GM12878 (cell line): ENCODE results near the gene CMC4. TPM values are rescaled to one million over a fixed set of nuclear protein-coding genes. Genes with fewer than 3 reads are reported as not detected.

Experiments
- ATAC-seq: fragments of 200-7000 bp; cut with Tn5 transposase; 3 replicates; pipeline ENCODE4 v1.9.1; 2020; ENCODE audit warnings: mild to moderate bottlenecking, moderate library complexity
- BruUV-seq: library from RNA; stranded (reverse); fragments of 400-500 nt; replicated peaks from 2 replicates; lab custom pipeline; 2021; lab: Mats Ljungman, UMichigan
- CTCF ChIA-PET: fragments of 300-600 bp; sonication (Branson Sonifier 250); formaldehyde crosslinking; extraction: SDS; loops from one replicate; lab custom pipeline; 2021; ENCODE audit warnings: inconsistent platforms; lab: Yijun Ruan, JAX
- POLR2A ChIA-PET: fragments of 350-600 bp; formaldehyde crosslinking; extraction: SDS; loops from one replicate; lab custom pipeline; 2021; ENCODE audit warnings: inconsistent platforms; lab: Charles Lee
- RAD21 ChIA-PET: fragments of 300-600 bp; sonication (Branson Sonifier 250); formaldehyde crosslinking; loops from one replicate; lab custom pipeline; 2023; ENCODE audit warnings: antibody characterized with exemption; ENCODE audit not compliant: unreplicated experiment; lab: Charles Lee
- SMC1A ChIA-PET: fragments of 300-600 bp; sonication (Branson Sonifier 250); formaldehyde crosslinking; loops from one replicate; lab custom pipeline; 2023; ENCODE audit not compliant: unreplicated experiment, uncharacterized antibody; lab: Charles Lee
- DNase-seq: peaks from one replicate; pipeline ENCODE4 v3.0.0-alpha.2; 2011; ENCODE audit warnings: low read depth, low spot score
- FAIRE-seq: peaks from 3 replicates; lab custom pipeline; 2011; peaks lifted over from hg19 to GRCh38; lab: Jason Lieb, UNC
- H2AFZ ChIP-seq: 2 replicates; pipeline ENCODE4 v1.6.0; 2011; ENCODE audit warnings: low read depth, low read length, control low read depth; ENCODE audit not compliant: control insufficient read depth
- H3K27ac ChIP-seq: 2 replicates; pipeline ENCODE4 v1.5.1; 2011; ENCODE audit warnings: control low read depth; ENCODE audit not compliant: control insufficient read depth, insufficient read depth
- H3K27me3 ChIP-seq, 2 experiments: replicated peaks in 1 of 2; 2 replicates each; pipeline versions ENCODE4 v1.6.0 to v1.6.1; 2011; ENCODE audit warnings: low read length in 1 of 2; ENCODE audit not compliant: control insufficient read depth in 2 of 2, insufficient read depth in 2 of 2
- H3K36me3 ChIP-seq, 2 experiments: 2 replicates each; pipeline ENCODE4 v1.5.1; 2011; ENCODE audit warnings: low read length in 1 of 2; ENCODE audit not compliant: control insufficient read depth in 2 of 2, insufficient read depth in 2 of 2
- H3K4me1 ChIP-seq: 2 replicates; pipeline ENCODE4 v1.6.1; 2011; ENCODE audit warnings: mild to moderate bottlenecking, low read length, moderate library complexity, mixed read lengths; ENCODE audit not compliant: control insufficient read depth, insufficient read depth
- H3K4me2 ChIP-seq: 2 replicates; pipeline ENCODE4 v1.6.0; 2011; ENCODE audit warnings: control low read depth; ENCODE audit not compliant: control insufficient read depth, insufficient read depth
- H3K4me3 ChIP-seq: fragments of 200-600 bp; sonication (generic); 2 replicates; pipeline ENCODE4 v1.5.1; 2016
- H3K79me2 ChIP-seq: 2 replicates; pipeline ENCODE4 v1.6.0; 2011; ENCODE audit warnings: low read length; ENCODE audit not compliant: control insufficient read depth, insufficient read depth
- H3K9ac ChIP-seq: 2 replicates; pipeline ENCODE4 v1.8.0; 2011; ENCODE audit warnings: low read length, control low read depth, mixed read lengths; ENCODE audit not compliant: control insufficient read depth, insufficient read depth
- H3K9me3 ChIP-seq: replicated peaks from 3 replicates; pipeline ENCODE4 v1.5.1; 2011; ENCODE audit warnings: mild to moderate bottlenecking, low read length; ENCODE audit not compliant: control insufficient read depth, insufficient read depth
- H4K20me1 ChIP-seq: 2 replicates; pipeline ENCODE4 v1.6.0; 2011; ENCODE audit not compliant: control insufficient read depth, insufficient read depth
- ATF3 ChIP-seq: IDR thresholded peaks from 2 replicates; pipeline ENCODE4 v1.6.1; 2011; ENCODE audit warnings: low read depth, mild to moderate bottlenecking, low read length, moderate library complexity, borderline replicate concordance; ENCODE audit errors: extremely low read depth
- BHLHE40 ChIP-seq, 2 experiments: fragments of 450-650 bp in 1 of 2; IDR thresholded peaks; 2 replicates each; pipeline ENCODE4 v1.6.1; 2011 to 2017; ENCODE audit warnings: low read depth in 2 of 2, borderline replicate concordance in 1 of 2, improper control_type of control experiment in 1 of 2, low read length in 1 of 2, mild to moderate bottlenecking in 1 of 2
- BMI1 ChIP-seq: fragments of 450-650 bp; IDR thresholded peaks from 2 replicates; pipeline ENCODE4 v1.6.1; 2016; ENCODE audit warnings: mild to moderate bottlenecking, moderate library complexity, borderline replicate concordance
- GATAD2B ChIP-seq: fragments of 450-650 bp; conservative IDR thresholded peaks from 2 replicates; pipeline ENCODE4 v1.6.1; 2017; ENCODE audit warnings: low read depth, mild to moderate bottlenecking, moderate library complexity
- HDGF ChIP-seq: fragments of 450-650 bp; IDR thresholded peaks from 2 replicates; pipeline ENCODE4 v1.6.1; 2016; ENCODE audit warnings: antibody characterized with exemption
- PAX8 ChIP-seq: fragments of 450-650 bp; IDR thresholded peaks from 2 replicates; pipeline ENCODE4 v1.6.1; 2017; ENCODE audit warnings: mild to moderate bottlenecking, moderate library complexity
- POLR2AphosphoS5 ChIP-seq: IDR thresholded peaks from 2 replicates; pipeline ENCODE4 v1.6.1; 2011; ENCODE audit warnings: mild to moderate bottlenecking, low read length, inconsistent platforms
- RUNX3 ChIP-seq: IDR thresholded peaks from 2 replicates; pipeline ENCODE4 v1.6.1; 2012; ENCODE audit warnings: low read length, inconsistent platforms
- SIX5 ChIP-seq: IDR thresholded peaks from 2 replicates; pipeline ENCODE4 v1.6.1; 2011; ENCODE audit warnings: mild to moderate bottlenecking, low read depth, low read length, moderate library complexity; ENCODE audit not compliant: severe bottlenecking
- ZNF384 ChIP-seq: IDR thresholded peaks from 2 replicates; pipeline ENCODE4 v1.6.1; 2012; ENCODE audit warnings: low read depth, mild to moderate bottlenecking, low read length, improper control_type of control experiment, borderline replicate concordance
- whole genome bisulfite sequencing: methylation state at CpG from one replicate; pipeline ENCODE4 v1.1.6; 2016; ENCODE audit warnings: low lambda C conversion rate; ENCODE audit not compliant: insufficient replicate concordance, insufficient coverage; ENCODE audit errors: missing lambda C conversion rate; 5-methylcytosine and 5-hydroxymethylcytosine counted together
- in situ Hi-C: fragments of 300-500 bp; cut with MboI; formaldehyde crosslinking; loops from 9 replicates; pipeline ENCODE4 v1.14.3; 2018; ENCODE audit warnings: mixed read lengths
- intact Hi-C: fragments of 100-400 bp; cut with micrococcal nuclease; formaldehyde crosslinking; loops from one replicate; pipeline ENCODE4 v1.14.2; 2022; ENCODE audit not compliant: unreplicated experiment
- polyA plus RNA-seq, 11 experiments: library from polyadenylated mRNA; depleted of rRNA in 4 of 11; unstranded in 6 of 11; stranded (reverse) in 5 of 11; fragments of >200 nt; fragmentation: Nextera tagmentation in 4 of 11; fragmentation: Illumina TruSeq in 1 of 11; extraction: Ambion mirVana in 4 of 11; extraction: Trizol in 1 of 11; gene quantifications; 1 replicate in 1 of 11; 2 replicates in 10 of 11; pipeline versions ENCODE4 v1.2.1 to v1.2.3, GENCODE V29; 2011 to 2016; ENCODE audit warnings: inconsistent platforms in 2 of 11, missing spikeins in 2 of 11, low read depth in 1 of 11
- total RNA-seq, 4 experiments: library from RNA; depleted of rRNA in 3 of 4; stranded (reverse); fragments of >200 nt in 3 of 4; fragmentation: Illumina TruSeq in 1 of 4; extraction: Trizol in 1 of 4; gene quantifications; 2 replicates each; pipeline versions ENCODE4 v1.2.1 to v1.2.3, GENCODE V29; 2013 to 2021

The CMC4 gene
- total and polyA plus RNA-seq, 10 of the 15 experiments (the other 5 are each of a cell fraction or from before 2014, with no cell fraction given): 5.8 to 36.4 (median 21.0) TPM

GRCh38 chrX:155022585-155022984 is 48.4 kb downstream of the CMC4 start, which contains the start of gene F8:
TSS of gene F8 (minus strand) at chrX:155022723. CDS start at chrX:155022552, 171 bp downstream.
- ChIA-PET SMC1A (interaction anchor here (1.3 to 1.5 kb wide), 2 partner anchors 35 to 36 kb away, joined by 3 to 4 read pairs; no protein-coding TSS in a partner anchor), POLR2A (interaction anchor here (0.5 kb wide), 1 partner anchor 293 kb away, joined by 3 read pairs; no protein-coding TSS in a partner anchor), CTCF (interaction anchor here (0.7 to 1.0 kb wide), 2 partner anchors 31 to 104 kb away, joined by 3 to 4 read pairs; no protein-coding TSS in a partner anchor), RAD21 (no interaction called here)
- Histone ChIP-seq H3K4me3 (no peak within 1 kb of the TSS), H2AFZ (no peak within 1 kb of the TSS), H3K79me2 (peaks cover 3% of the 10 kb centered on the region; the same call in 1 of the 2 replicates), H3K9ac (no peak within 1 kb of the TSS), H3K36me3 (no peaks in the 10 kb centered on the region), H3K27me3 (no peaks in the 10 kb centered on the region), H3K27ac (no peak within 1 kb of the TSS), H3K9me3 (no peaks in the 10 kb centered on the region), H3K4me1 (no peaks in the 10 kb centered on the region), H4K20me1 (no peaks in the 10 kb centered on the region), H3K4me2 (no peak within 1 kb of the TSS)
- in situ Hi-C loops: no loop called here
- FAIRE-seq (no peak), ATAC-seq (no peak), DNase-seq (no peak)
- WGBS: 0% methylated on average over 1 of the region's 1 CpG
- intact Hi-C loops: no loop called here
- TF ChIP-seq HDGF: no peak
- no peak for TF ChIP-seq RUNX3
- TF ChIP-seq ZNF384: no peak
- no peak for TF ChIP-seq GATAD2B
- TF ChIP-seq BHLHE40 (IDR thresholded peaks at IDR 0.05; ENCODE audit: borderline replicate concordance in 1 of 2, low read depth in 2 of 2, low read length in 1 of 2): no peak
- no peak for TF ChIP-seq BMI1
- TF ChIP-seq PAX8: no peak
- TF ChIP-seq POLR2AphosphoS5: no peak
- TF ChIP-seq ATF3: no peak
- TF ChIP-seq SIX5: no peak
- no TSS peak for BruUV-seq
